ENCODE data around the gene CYP26B1.

Gene CYP26B1

GRCh38 chr2:72129681-72130340 is 17.9 kb downstream of the CYP26B1 start:
- no peak for DNase-seq (ENCODE audit: low read depth)
- TF ChIP-seq CTCF (conservative IDR thresholded peaks at IDR 0.05; ENCODE audit: low read depth, low read length): no peak
- no peak overlapping the region for H3K4me3 ChIP-seq (ENCODE audit: low read depth, low read length)

- no peak overlapping the region for H3K4me3 ChIP-seq (ENCODE audit: low read depth, low read length)
- no peak for DNase-seq (ENCODE audit: low read depth)
- TF ChIP-seq CTCF (conservative IDR thresholded peaks at IDR 0.05; ENCODE audit: low read depth, low read length): no peak
Measured at GRCh38 chr2:72128843-72129227, 18.8 kb downstream of the CYP26B1 start.

- TF ChIP-seq CTCF (conservative IDR thresholded peaks at IDR 0.05; ENCODE audit: low read depth, low read length): no peak
- H3K4me3 ChIP-seq (ENCODE audit: low read depth, low read length): no peak overlapping the region
- no peak for DNase-seq (ENCODE audit: low read depth)
Measured at GRCh38 chr2:72128059-72128842, 19.4 kb downstream of the CYP26B1 start.

GRCh38 chr2:72127401-72128058 is 20.1 kb downstream of the CYP26B1 start:
- no peak for TF ChIP-seq CTCF (conservative IDR thresholded peaks at IDR 0.05; ENCODE audit: low read depth, low read length)
- H3K4me3 ChIP-seq (ENCODE audit: low read depth, low read length): no peak overlapping the region
- no peak for DNase-seq (ENCODE audit: low read depth)

GRCh38 chr2:72126186-72127100 is 21.2 kb downstream of the CYP26B1 start:
- no peak overlapping the region for H3K4me3 ChIP-seq (ENCODE audit: low read depth, low read length)
- no peak for DNase-seq (ENCODE audit: low read depth)
- no peak for TF ChIP-seq CTCF (conservative IDR thresholded peaks at IDR 0.05; ENCODE audit: low read depth, low read length)

- no peak for DNase-seq (ENCODE audit: low read depth)
- no peak overlapping the region for H3K4me3 ChIP-seq (ENCODE audit: low read depth, low read length)
- no peak for TF ChIP-seq CTCF (conservative IDR thresholded peaks at IDR 0.05; ENCODE audit: low read depth, low read length)
Measured at GRCh38 chr2:72124376-72124775, 23.3 kb downstream of the CYP26B1 start.

Measured in choroid plexus epithelial cell (primary cell).